Ascending aorta (tissue), 2 donors: ENCODE data around the gene CLPSL2. TPM values are rescaled to one million over a fixed set of nuclear protein-coding genes. Genes with fewer than 3 reads are reported as not detected.

Source experiments
- DNase-seq, 2 donors: peaks; one replicate each; pipeline ENCODE4 v3.0.0-alpha.2; 2019; ENCODE audit warnings: low spot score in 2 of 2
- H3K27ac ChIP-seq, 2 donors: fragments of 200-600 bp; sonication (generic); one replicate each; pipeline ENCODE4 v1.5.1; 2016 to 2017; ENCODE audit warnings: mild to moderate bottlenecking in 1 of 2
- H3K27me3 ChIP-seq: fragments of 200-600 bp; sonication (generic); one replicate; pipeline ENCODE4 v1.5.1; 2017
- H3K36me3 ChIP-seq, 2 donors: fragments of 200-600 bp; sonication (generic); one replicate each; pipeline ENCODE4 v1.5.1; 2016
- H3K4me1 ChIP-seq, 2 donors: fragments of 200-600 bp; sonication (generic); one replicate each; pipeline ENCODE4 v1.5.1; 2016 to 2017; ENCODE audit warnings: mild to moderate bottlenecking in 1 of 2
- H3K4me3 ChIP-seq, 2 donors: fragments of 200-600 bp; sonication (generic); one replicate each; pipeline ENCODE4 v1.5.1; 2016 to 2017; ENCODE audit warnings: mild to moderate bottlenecking in 1 of 2
- H3K9me3 ChIP-seq, 2 donors: fragments of 200-600 bp; sonication (generic); one replicate each; pipeline ENCODE4 v1.5.1; 2016
- CTCF ChIP-seq, 3 experiments: fragments of 200-600 bp in 2 of 3; fragments of 450-650 bp in 1 of 3; sonication (generic) in 2 of 3; IDR thresholded peaks; one replicate each; pipeline ENCODE4 v1.5.1; 2016 to 2019; ENCODE audit warnings: antibody characterized with exemption in 3 of 3, mild to moderate bottlenecking in 1 of 3, moderate library complexity in 1 of 3
- intact Hi-C: fragments of 100-400 bp; cut with DNase I; formaldehyde crosslinking; loops from one replicate; pipeline ENCODE4 v1.15.1; 2023
- total RNA-seq: library from RNA; depleted of rRNA; stranded (reverse); fragments of >200 nt; gene quantifications from one replicate; pipeline ENCODE4 v1.1.0, GENCODE V29; 2016

Gene CLPSL2
- total RNA-seq, 1 donor from 2014 or later, result not detected

- no peak overlapping the region for H3K4me3 ChIP-seq
- DNase-seq, result no peak
- H3K27me3 ChIP-seq, result no peaks in the 10 kb centered on the region
- no peaks in the 10 kb centered on the region for H3K4me1 ChIP-seq
- no peaks in the 10 kb centered on the region for H3K36me3 ChIP-seq
- intact Hi-C loops, result no loop called here
- no peaks in the 10 kb centered on the region for H3K9me3 ChIP-seq
- H3K27ac ChIP-seq, result no peak overlapping the region
- TF ChIP-seq CTCF (IDR thresholded peaks at IDR 0.05), result no peak
Measured at GRCh38 chr6:35810971-35811698, 34.7 kb downstream of the CLPSL2 start.

GRCh38 chr6:35811699-35811995 is 35.2 kb downstream of the CLPSL2 start:
- Histone ChIP-seq H3K9me3 (peaks cover 0 to 4% of the 10 kb centered on the region in 2 donors), H3K4me1 (no peaks in the 10 kb centered on the region), H3K27me3 (no peaks in the 10 kb centered on the region), H3K36me3 (no peaks in the 10 kb centered on the region), H3K27ac (no peak overlapping the region), H3K4me3 (no peak overlapping the region)
- no peak for DNase-seq
- intact Hi-C loops, result no loop called here
- TF ChIP-seq CTCF (IDR thresholded peaks at IDR 0.05), result no peak

- Histone ChIP-seq H3K27me3 (no peaks in the 10 kb centered on the region), H3K27ac (no peak overlapping the region), H3K9me3 (peaks cover 8 to 9% of the 10 kb centered on the region in 2 donors), H3K36me3 (no peaks in the 10 kb centered on the region), H3K4me1 (no peaks in the 10 kb centered on the region), H3K4me3 (no peak overlapping the region)
- TF ChIP-seq CTCF (IDR thresholded peaks at IDR 0.05), result no peak
- intact Hi-C loops, result no loop called here
- no peak for DNase-seq
Measured at GRCh38 chr6:35817515-35817914, 41.1 kb downstream of the CLPSL2 start.

GRCh38 chr6:35823601-35824000 is 47.2 kb downstream of the CLPSL2 start:
- H3K4me3 ChIP-seq, result no peak overlapping the region
- no peak overlapping the region for H3K27ac ChIP-seq
- no peaks in the 10 kb centered on the region for H3K36me3 ChIP-seq
- intact Hi-C loops, result no loop called here
- H3K27me3 ChIP-seq, result no peaks in the 10 kb centered on the region
- no peaks in the 10 kb centered on the region for H3K4me1 ChIP-seq
- no peak for DNase-seq
- no peaks in the 10 kb centered on the region for H3K9me3 ChIP-seq
- TF ChIP-seq CTCF (IDR thresholded peaks at IDR 0.05), result no peak

GRCh38 chr6:35824552-35825192 is 48.3 kb downstream of the CLPSL2 start:
- no peak for DNase-seq
- Histone ChIP-seq H3K36me3 (no peaks in the 10 kb centered on the region), H3K27me3 (no peaks in the 10 kb centered on the region), H3K4me1 (no peaks in the 10 kb centered on the region), H3K4me3 (no peak overlapping the region), H3K9me3 (no peaks in the 10 kb centered on the region), H3K27ac (no peak overlapping the region)
- no peak for TF ChIP-seq CTCF (IDR thresholded peaks at IDR 0.05)
- intact Hi-C loops, result no loop called here

Other genes with a start within 250 kb of the CLPSL2 start
- 112 TPM for gene FKBP5, start 87.7 kb upstream of the CLPSL2 start, total RNA-seq
- gene ARMC12, start 39.6 kb upstream of the CLPSL2 start, total RNA-seq, result not detected
- not detected for gene CLPSL1, start 4.4 kb downstream of the CLPSL2 start, total RNA-seq
- gene CLPS, start 20.7 kb downstream of the CLPSL2 start, total RNA-seq, result not detected
- gene LHFPL5, start 28.8 kb downstream of the CLPSL2 start, total RNA-seq, result not detected
- gene SRPK1, start 144.5 kb downstream of the CLPSL2 start, total RNA-seq, result 16.2 TPM
- not detected for gene SLC26A8, start 248.0 kb downstream of the CLPSL2 start, total RNA-seq